H1 (cell line): ENCODE data around the gene SERPINB5.

Experiments used
- CEBPB ChIP-seq: IDR thresholded peaks from 2 replicates; pipeline ENCODE4 v1.6.1; 2012; ENCODE audit warnings: low read depth, low read length
- CHD2 ChIP-seq: IDR thresholded peaks from 2 replicates; pipeline ENCODE4 v1.6.1; 2012; ENCODE audit warnings: low read length, improper control_type of control experiment
- CREB1 ChIP-seq: IDR thresholded peaks from 2 replicates; pipeline ENCODE4 v1.6.1; 2012; ENCODE audit warnings: inconsistent platforms
- CTCF ChIP-seq, 3 experiments: IDR thresholded peaks; 1 replicate in 2 of 3; 2 replicates in 1 of 3; pipeline versions ENCODE4 v1.5.1 to v1.6.1; 2011; ENCODE audit warnings: low read length in 3 of 3, mild to moderate bottlenecking in 3 of 3, inconsistent platforms in 2 of 3, low read depth in 1 of 3, moderate library complexity in 1 of 3; ENCODE audit not compliant: insufficient read depth in 1 of 3; ENCODE audit errors: control extremely low read depth in 1 of 3
- EGR1 ChIP-seq: IDR thresholded peaks from 2 replicates; pipeline ENCODE4 v1.6.1; 2011; ENCODE audit warnings: low read depth, low read length, borderline replicate concordance
- EP300 ChIP-seq, 2 experiments: IDR thresholded peaks; 1 replicate in 1 of 2; 2 replicates in 1 of 2; pipeline ENCODE4 v1.6.1; 2011 to 2012; ENCODE audit warnings: low read depth in 2 of 2, low read length in 2 of 2, mild to moderate bottlenecking in 2 of 2, borderline replicate concordance in 1 of 2, inconsistent platforms in 1 of 2, moderate library complexity in 1 of 2
- JUND ChIP-seq: IDR thresholded peaks from 2 replicates; pipeline ENCODE4 v1.6.1; 2011; ENCODE audit warnings: mild to moderate bottlenecking, improper control_type of control experiment, low read length
- MAFK ChIP-seq: IDR thresholded peaks from 2 replicates; pipeline ENCODE4 v1.6.1; 2012; ENCODE audit warnings: low read depth, mild to moderate bottlenecking, improper control_type of control experiment, low read length
- NRF1 ChIP-seq: IDR thresholded peaks from 2 replicates; pipeline ENCODE4 v1.6.1; 2011; ENCODE audit warnings: mild to moderate bottlenecking, low read depth, low read length, improper control_type of control experiment
- POLR2A ChIP-seq, 2 experiments: IDR thresholded peaks; 1 replicate in 1 of 2; 2 replicates in 1 of 2; pipeline ENCODE4 v1.6.1; 2011; ENCODE audit warnings: low read depth in 2 of 2, low read length in 2 of 2, mild to moderate bottlenecking in 2 of 2; ENCODE audit errors: control extremely low read depth in 1 of 2
- POLR2AphosphoS5 ChIP-seq: IDR thresholded peaks from 2 replicates; pipeline ENCODE4 v1.6.1; 2011; ENCODE audit warnings: low read depth, low read length
- RBBP5 ChIP-seq: IDR thresholded peaks from 2 replicates; pipeline ENCODE4 v1.7.1; 2012; ENCODE audit warnings: low read depth, mild to moderate bottlenecking, inconsistent platforms, low read length, moderate library complexity, borderline replicate concordance
- RXRA ChIP-seq: IDR thresholded peaks from 2 replicates; pipeline ENCODE4 v1.6.1; 2011; ENCODE audit warnings: low read depth, mild to moderate bottlenecking, low read length, moderate library complexity; ENCODE audit not compliant: insufficient read depth
- TEAD4 ChIP-seq: IDR thresholded peaks from 2 replicates; pipeline ENCODE4 v1.6.1; 2012; ENCODE audit warnings: low read depth, low read length, inconsistent platforms, mixed read lengths

- no peak for TF ChIP-seq CTCF (IDR thresholded peaks at IDR 0.05; ENCODE audit: control extremely low read depth in 1 of 3, insufficient read depth in 1 of 3, low read depth in 1 of 3, low read length in 3 of 3)
- no peak for TF ChIP-seq POLR2A (IDR thresholded peaks at IDR 0.05; ENCODE audit: control extremely low read depth in 1 of 2, low read depth in 2 of 2, low read length in 2 of 2)
- no peak for TF ChIP-seq CHD2
- no peak for TF ChIP-seq CREB1
- no peak for TF ChIP-seq TEAD4
- no peak for TF ChIP-seq RXRA
- no peak for TF ChIP-seq JUND
- no peak for TF ChIP-seq EP300 (IDR thresholded peaks at IDR 0.05; ENCODE audit: borderline replicate concordance in 1 of 2, low read depth in 2 of 2, low read length in 2 of 2)
- no peak for TF ChIP-seq CEBPB
- no peak for TF ChIP-seq POLR2AphosphoS5
- TF ChIP-seq EGR1 = no peak
- TF ChIP-seq NRF1 = no peak
- no peak for TF ChIP-seq MAFK
- no peak for TF ChIP-seq RBBP5
Measured at GRCh38 chr18:63527251-63527650, 50.5 kb downstream of the SERPINB5 start.
